HEK293 (cell line): ENCODE data around the gene SART1.

Experiments used
- CTCF ChIA-PET: fragments of 350-600 bp; formaldehyde crosslinking; extraction: SDS; loops from one replicate; lab custom pipeline; 2021; ENCODE audit warnings: antibody characterized with exemption; lab: Yijun Ruan, JAX
- POLR2A ChIA-PET: fragments of 300-600 bp; formaldehyde crosslinking; extraction: SDS; loops from one replicate; lab custom pipeline; 2020; ENCODE audit warnings: antibody characterized with exemption, inconsistent platforms; lab: Yijun Ruan, JAX
- H3K27ac ChIP-seq: fragments of 200-500 bp; sonication (Bioruptor generic); 2 replicates; pipeline ENCODE4 v1.5.1; 2014; ENCODE audit warnings: low read depth, low read length, control low read depth, inconsistent platforms; ENCODE audit errors: extremely low read depth
- H3K36me3 ChIP-seq, 2 experiments: fragments of 200-500 bp in 1 of 2; sonication (Bioruptor generic) in 1 of 2; 1 replicate in 1 of 2; 2 replicates in 1 of 2; pipeline ENCODE4 v1.5.1; 2014 to 2017; ENCODE audit warnings: inconsistent platforms in 2 of 2, low read length in 2 of 2; ENCODE audit not compliant: control insufficient read depth in 2 of 2, insufficient read depth in 1 of 2
- H3K4me1 ChIP-seq: fragments of 200-500 bp; sonication (Bioruptor generic); 2 replicates; pipeline ENCODE4 v1.5.1; 2014; ENCODE audit warnings: mild to moderate bottlenecking, low read length, inconsistent platforms; ENCODE audit not compliant: control insufficient read depth, insufficient read depth
- H3K4me3 ChIP-seq: 2 replicates; pipeline ENCODE4 v1.5.1; 2011; ENCODE audit warnings: low read depth, mild to moderate bottlenecking, control low read depth, low read length, moderate library complexity
- H3K9me3 ChIP-seq: fragments of 200-500 bp; sonication (Bioruptor generic); 2 replicates; pipeline ENCODE4 v1.5.1; 2014; ENCODE audit warnings: low read depth, low read length, inconsistent platforms; ENCODE audit not compliant: control insufficient read depth, insufficient read depth
- GLI4 ChIP-seq: fragments of 450-650 bp; formaldehyde crosslinking; IDR thresholded peaks from 2 replicates; pipeline ENCODE4 v1.5.1; 2016; ENCODE audit warnings: missing biosample characterization, missing genetic modification characterization
- IKZF3 ChIP-seq: fragments of 450-650 bp; IDR thresholded peaks from 2 replicates; pipeline ENCODE4 v1.5.0; 2018; ENCODE audit warnings: missing biosample characterization, mild to moderate bottlenecking, missing genetic modification characterization, moderate library complexity
- KLF7 ChIP-seq: fragments of 450-650 bp; formaldehyde crosslinking; IDR thresholded peaks from 2 replicates; pipeline ENCODE4 v1.5.1; 2016; ENCODE audit warnings: missing biosample characterization, missing genetic modification characterization, borderline replicate concordance
- REPIN1 ChIP-seq: fragments of 450-650 bp; formaldehyde crosslinking; IDR thresholded peaks from 2 replicates; pipeline ENCODE4 v1.5.1; 2017; ENCODE audit warnings: missing biosample characterization, missing genetic modification characterization, low read depth
- REST ChIP-seq: fragments of 450-650 bp; formaldehyde crosslinking; IDR thresholded peaks from 2 replicates; pipeline ENCODE4 v1.5.1; 2016; ENCODE audit warnings: missing biosample characterization, missing genetic modification characterization
- ZBTB21 ChIP-seq: fragments of 450-650 bp; formaldehyde crosslinking; IDR thresholded peaks from 2 replicates; pipeline ENCODE4 v1.5.1; 2017; ENCODE audit warnings: missing biosample characterization, missing genetic modification characterization
- ZBTB48 ChIP-seq: fragments of 450-650 bp; formaldehyde crosslinking; IDR thresholded peaks from 2 replicates; pipeline ENCODE4 v1.5.1; 2016; ENCODE audit warnings: missing biosample characterization, missing genetic modification characterization
- ZIC2 ChIP-seq: fragments of 450-650 bp; formaldehyde crosslinking; IDR thresholded peaks from 2 replicates; pipeline ENCODE4 v1.5.1; 2016; ENCODE audit warnings: missing biosample characterization, missing genetic modification characterization
- ZNF138 ChIP-seq: fragments of 450-650 bp; formaldehyde crosslinking; IDR thresholded peaks from 2 replicates; pipeline ENCODE4 v1.5.1; 2016; ENCODE audit warnings: missing biosample characterization, missing genetic modification characterization, borderline replicate concordance
- ZNF37A ChIP-seq: fragments of 450-650 bp; IDR thresholded peaks from 2 replicates; pipeline ENCODE4 v1.5.1; 2018; ENCODE audit warnings: missing biosample characterization, missing genetic modification characterization
- ZNF398 ChIP-seq: fragments of 450-650 bp; formaldehyde crosslinking; IDR thresholded peaks from 2 replicates; pipeline ENCODE4 v1.5.1; 2017; ENCODE audit warnings: missing biosample characterization, missing genetic modification characterization
- ZNF404 ChIP-seq: fragments of 450-650 bp; formaldehyde crosslinking; IDR thresholded peaks from 2 replicates; pipeline ENCODE4 v1.5.1; 2017; ENCODE audit warnings: missing biosample characterization, missing genetic modification characterization
- ZNF510 ChIP-seq: fragments of 450-650 bp; formaldehyde crosslinking; IDR thresholded peaks from 2 replicates; pipeline ENCODE4 v1.5.1; 2018; ENCODE audit warnings: mild to moderate bottlenecking, missing genetic modification characterization, missing biosample characterization; ENCODE audit not compliant: insufficient replicate concordance
- ZNF560 ChIP-seq: fragments of 450-650 bp; formaldehyde crosslinking; IDR thresholded peaks from 2 replicates; pipeline ENCODE4 v1.5.1; 2017; ENCODE audit warnings: missing biosample characterization, missing genetic modification characterization, borderline replicate concordance
- ZNF629 ChIP-seq: fragments of 450-650 bp; formaldehyde crosslinking; IDR thresholded peaks from 2 replicates; pipeline ENCODE4 v1.5.1; 2017; ENCODE audit warnings: missing biosample characterization, missing genetic modification characterization
- ZNF677 ChIP-seq: fragments of 450-650 bp; IDR thresholded peaks from 2 replicates; pipeline ENCODE4 v1.5.0; 2018; ENCODE audit warnings: missing biosample characterization, mild to moderate bottlenecking, missing genetic modification characterization, moderate library complexity

SART1 gene

DNA sequence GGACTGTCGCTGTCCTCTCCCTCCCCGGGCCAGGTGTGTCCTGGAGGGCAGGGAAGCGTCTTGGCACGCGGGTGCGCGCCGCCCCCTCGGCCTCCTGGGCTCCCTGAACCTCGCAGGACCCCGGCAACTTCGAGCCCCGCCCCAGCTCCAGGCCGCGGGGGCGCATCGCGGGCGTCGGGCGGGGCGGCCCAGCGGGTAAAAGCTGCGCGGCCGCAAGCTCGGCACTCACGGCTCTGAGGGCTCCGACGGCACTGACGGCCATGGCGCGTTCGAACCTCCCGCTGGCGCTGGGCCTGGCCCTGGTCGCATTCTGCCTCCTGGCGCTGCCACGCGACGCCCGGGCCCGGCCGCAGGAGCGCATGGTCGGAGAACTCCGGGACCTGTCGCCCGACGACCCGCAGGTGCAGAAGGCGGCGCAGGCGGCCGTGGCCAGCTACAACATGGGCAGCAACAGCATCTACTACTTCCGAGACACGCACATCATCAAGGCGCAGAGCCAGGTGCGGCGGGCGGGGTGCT is 50.3 kb downstream of the SART1 start, which contains the start of gene CST6 (continued):
- TF ChIP-seq ZNF560 (tag by site-specific recombination) (no peak), ZNF37A (tag by site-specific recombination) (no peak), ZNF510 (tag by site-specific recombination) (no peak), GLI4 (tag by site-specific recombination) (no peak), IKZF3 (tag by site-specific recombination) (no peak), ZNF404 (tag by site-specific recombination) (no peak), ZBTB48 (tag by site-specific recombination) (no peak), KLF7 (no peak), ZBTB21 (tag by site-specific recombination) (no peak)

DNA sequence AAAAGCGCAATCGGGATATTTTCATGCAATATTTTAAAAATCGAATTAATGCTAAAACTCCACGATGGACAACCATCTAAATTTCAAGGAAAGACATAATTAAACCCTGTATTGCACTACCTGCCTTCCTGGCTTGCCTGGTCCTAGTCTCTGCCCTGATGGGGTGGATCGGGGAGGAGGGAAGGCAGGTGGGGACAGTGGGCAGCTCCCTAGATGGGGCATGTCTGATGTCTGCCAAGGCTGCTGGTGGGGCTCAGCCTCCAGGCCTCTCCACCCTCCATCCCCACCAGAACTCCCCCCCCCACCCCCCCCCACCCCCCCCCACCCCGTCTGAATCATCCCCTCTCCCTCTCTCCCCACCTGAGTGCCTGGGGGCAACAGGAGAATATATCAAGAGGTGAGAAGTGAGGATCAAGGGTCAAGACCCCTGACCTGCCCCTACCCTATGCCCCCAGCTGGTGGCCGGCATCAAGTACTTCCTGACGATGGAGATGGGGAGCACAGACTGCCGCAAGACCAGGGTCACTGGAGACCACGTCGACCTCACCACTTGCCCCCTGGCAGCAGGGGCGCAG is 50.9 kb downstream of the SART1 start:
- POLR2A ChIA-PET = interaction anchor here (1.0 to 1.2 kb wide), 2 partner anchors 10 kb away, joined by 3 to 4 read pairs; partner anchors contain the start of genes BANF1 and EIF1AD
- Histone ChIP-seq H3K4me3 (no peak overlapping the region), H3K36me3 (no peaks in the 10 kb centered on the region), H3K27ac (no peak overlapping the region)
- no peak for TF ChIP-seq ZNF677
- TF ChIP-seq ZIC2 (tag by site-specific recombination) = 0 out of 2 replicates have a peak, but pooled peaks have one; percentile 13
- TF ChIP-seq, all 188 proteins: peak for 1
- Histone ChIP-seq H3K4me1 (no peaks in the 10 kb centered on the region), H3K9me3 (no peaks in the 10 kb centered on the region)
- CTCF ChIA-PET = interaction anchor here (0.7 to 2.0 kb wide), 3 partner anchors 10 to 233 kb away, joined by 3 to 9 read pairs (median 5); no protein-coding TSS in a partner anchor

DNA sequence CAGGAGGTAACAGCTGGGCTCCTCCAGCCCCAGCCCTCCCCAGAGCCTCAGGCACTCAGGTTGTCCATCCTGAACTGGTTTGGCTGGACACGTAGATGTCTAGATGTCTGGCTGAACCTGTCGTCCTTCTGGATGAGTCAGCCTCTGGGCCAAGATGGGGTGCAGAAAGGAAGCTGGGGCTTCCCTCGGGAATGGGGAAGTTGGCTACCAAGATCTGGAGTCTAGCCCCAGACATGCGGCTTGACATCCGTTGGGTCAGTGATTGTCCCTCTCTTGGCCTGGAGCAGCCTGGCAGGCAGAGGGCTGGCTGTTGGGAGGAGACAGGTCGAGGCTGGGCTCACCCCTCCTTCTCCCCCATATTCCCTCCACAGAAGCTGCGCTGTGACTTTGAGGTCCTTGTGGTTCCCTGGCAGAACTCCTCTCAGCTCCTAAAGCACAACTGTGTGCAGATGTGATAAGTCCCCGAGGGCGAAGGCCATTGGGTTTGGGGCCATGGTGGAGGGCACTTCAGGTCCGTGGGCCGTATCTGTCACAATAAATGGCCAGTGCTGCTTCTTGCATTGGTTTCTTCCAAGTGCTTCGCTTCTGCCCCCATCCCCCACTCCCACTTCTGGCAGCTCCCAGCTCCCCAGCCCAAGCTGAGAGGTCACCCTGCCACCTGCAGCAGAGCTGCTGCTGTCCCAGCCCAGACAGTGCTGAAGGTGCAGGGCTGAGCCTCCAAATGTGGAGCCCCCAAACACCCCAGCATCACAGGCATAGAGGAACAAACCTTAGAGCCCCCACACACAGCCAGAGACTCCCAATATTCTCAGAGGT is 51.6 kb downstream of the SART1 start:
- ChIA-PET POLR2A (interaction anchor here (1.0 to 1.2 kb wide), 2 partner anchors 9 to 11 kb away, joined by 3 to 4 read pairs; partner anchors contain the start of genes BANF1 and EIF1AD), CTCF (interaction anchor here (0.7 to 2.0 kb wide), 3 partner anchors 9 to 234 kb away, joined by 3 to 9 read pairs (median 5); no protein-coding TSS in a partner anchor)
- Histone ChIP-seq H3K4me1 (no peaks in the 10 kb centered on the region), H3K36me3 (no peaks in the 10 kb centered on the region), H3K9me3 (no peaks in the 10 kb centered on the region), H3K4me3 (no peak overlapping the region), H3K27ac (no peak overlapping the region)
- peak; percentile 84 for TF ChIP-seq REST (tag by site-specific recombination)
- no peak for TF ChIP-seq ZNF629 (tag by site-specific recombination)

GRCh38 chr11:66013762-66014100 is 52.2 kb downstream of the SART1 start:
- Histone ChIP-seq H3K27ac (no peak overlapping the region), H3K4me3 (no peak overlapping the region), H3K9me3 (no peaks in the 10 kb centered on the region), H3K36me3 (no peaks in the 10 kb centered on the region), H3K4me1 (no peaks in the 10 kb centered on the region)
- ChIA-PET POLR2A (interaction anchor here (1.2 kb wide), 1 partner anchor 8 kb away, joined by 4 read pairs; no protein-coding TSS in a partner anchor), CTCF (interaction anchor here (2.0 kb wide), 1 partner anchor 9 kb away, joined by 9 read pairs; no protein-coding TSS in a partner anchor)
- no peak for TF ChIP-seq ZNF398 (tag by site-specific recombination)
- TF ChIP-seq ZNF138 (tag by site-specific recombination) = no peak
- no peak for TF ChIP-seq REPIN1 (tag by site-specific recombination)
- no peak for TF ChIP-seq ZNF404 (tag by site-specific recombination)
